Trophoblast cell (in vitro differentiated cells and primary cell): ENCODE results near the gene HSPA1L.

Experiments
- DNase-seq, 2 donors: peaks; one replicate each; pipeline ENCODE4 v3.0.0-alpha.2; 2016
- H2AFZ ChIP-seq: 2 replicates; pipeline ENCODE4 v1.6.1; 2013; ENCODE audit warnings: low read length, moderate library complexity, mild to moderate bottlenecking; ENCODE audit not compliant: insufficient read depth, poor library complexity
- H2AK5ac ChIP-seq: 2 replicates; pipeline ENCODE4 v1.6.1; 2013; ENCODE audit warnings: mild to moderate bottlenecking, low read length
- H2BK120ac ChIP-seq: 2 replicates; pipeline ENCODE4 v1.6.1; 2013; ENCODE audit warnings: low read length, mild to moderate bottlenecking, moderate library complexity; ENCODE audit not compliant: insufficient read depth, poor library complexity
- H2BK12ac ChIP-seq: 2 replicates; pipeline ENCODE4 v1.6.1; 2013; ENCODE audit warnings: mild to moderate bottlenecking, low read length, moderate library complexity
- H2BK5ac ChIP-seq: 2 replicates; pipeline ENCODE4 v1.6.1; 2013; ENCODE audit warnings: low read length, low read depth, moderate library complexity, mild to moderate bottlenecking; ENCODE audit not compliant: poor library complexity
- H3K14ac ChIP-seq: 2 replicates; pipeline ENCODE4 v1.6.1; 2013; ENCODE audit warnings: mild to moderate bottlenecking, low read length
- H3K18ac ChIP-seq: 2 replicates; pipeline ENCODE4 v1.6.1; 2013; ENCODE audit warnings: mild to moderate bottlenecking, low read length
- H3K23ac ChIP-seq: 2 replicates; pipeline ENCODE4 v1.6.1; 2013; ENCODE audit warnings: low read length
- H3K27ac ChIP-seq: 2 replicates; pipeline ENCODE4 v1.5.1; 2013; ENCODE audit warnings: low read depth, mild to moderate bottlenecking, inconsistent platforms, low read length, moderate library complexity
- H3K27me3 ChIP-seq: 2 replicates; pipeline ENCODE4 v1.6.1; 2013; ENCODE audit warnings: inconsistent platforms, mild to moderate bottlenecking, low read length, moderate library complexity; ENCODE audit not compliant: insufficient read depth
- H3K36me3 ChIP-seq, 2 experiments: 1 replicate in 1 of 2; 2 replicates in 1 of 2; pipeline ENCODE4 v1.6.1; 2013; ENCODE audit warnings: low read length in 2 of 2, mild to moderate bottlenecking in 2 of 2, moderate library complexity in 1 of 2; ENCODE audit not compliant: insufficient read depth in 2 of 2, control insufficient read depth in 1 of 2
- H3K4ac ChIP-seq: 2 replicates; pipeline ENCODE4 v1.6.1; 2013; ENCODE audit warnings: low read depth, mild to moderate bottlenecking, low read length, moderate library complexity
- H3K4me1 ChIP-seq, 2 experiments: 1 replicate in 1 of 2; 2 replicates in 1 of 2; pipeline ENCODE4 v1.6.1; 2013; ENCODE audit warnings: low read length in 2 of 2, mild to moderate bottlenecking in 2 of 2, moderate library complexity in 1 of 2; ENCODE audit not compliant: insufficient read depth in 2 of 2, control insufficient read depth in 1 of 2
- H3K4me2 ChIP-seq: 2 replicates; pipeline ENCODE4 v1.6.1; 2013; ENCODE audit warnings: inconsistent platforms, mild to moderate bottlenecking, low read length, moderate library complexity
- H3K4me3 ChIP-seq: 2 replicates; pipeline ENCODE4 v1.5.1; 2013; ENCODE audit warnings: mild to moderate bottlenecking, low read depth, low read length, inconsistent platforms
- H3K79me1 ChIP-seq: one replicate; pipeline ENCODE4 v1.6.1; 2013; ENCODE audit warnings: low read length
- H3K79me2 ChIP-seq: 2 replicates; pipeline ENCODE4 v1.6.1; 2013; ENCODE audit warnings: low read length, mild to moderate bottlenecking; ENCODE audit not compliant: control insufficient read depth, insufficient read depth, poor library complexity
- H3K9ac ChIP-seq: 2 replicates; pipeline ENCODE4 v1.6.1; 2013; ENCODE audit warnings: mild to moderate bottlenecking, low read length
- H3K9me3 ChIP-seq: 2 replicates; pipeline ENCODE4 v1.6.1; 2013; ENCODE audit warnings: low read depth, mild to moderate bottlenecking, control low read depth, inconsistent platforms, low read length; ENCODE audit not compliant: insufficient read depth
- H4K12ac ChIP-seq: 2 replicates; pipeline ENCODE4 v1.6.1; 2013; ENCODE audit warnings: low read depth, mild to moderate bottlenecking, low read length, moderate library complexity
- H4K8ac ChIP-seq: 2 replicates; pipeline ENCODE4 v1.6.1; 2013; ENCODE audit warnings: low read depth, mild to moderate bottlenecking, low read length, moderate library complexity
- H4K91ac ChIP-seq: one replicate; pipeline ENCODE4 v1.6.1; 2013; ENCODE audit warnings: low read depth, mild to moderate bottlenecking, low read length, moderate library complexity
- WGBS: extraction: QIAGEN DNeasy Blood & Tissue Kit; methylation state at CpG from one replicate; pipeline ENCODE4 v1.1.7; 2013; ENCODE audit warnings: missing lambda C conversion rate; ENCODE audit not compliant: insufficient read length, insufficient coverage; ENCODE audit errors: extremely low coverage; 5-methylcytosine and 5-hydroxymethylcytosine counted together

Gene HSPA1L

GRCh38 chr6:31778999-31779885 is 35.8 kb downstream of the HSPA1L start:
- Histone ChIP-seq H3K27ac (no peak overlapping the region), H2BK120ac (no peak overlapping the region), H3K4ac (no peak overlapping the region), H2AK5ac (no peak overlapping the region), H3K23ac (no peak overlapping the region), H3K4me3 (no peak overlapping the region), H3K27me3 (no peaks in the 10 kb centered on the region), H2BK5ac (no peak overlapping the region), H3K14ac (no peak overlapping the region), H2AFZ (no peak overlapping the region), H4K91ac (no peak overlapping the region), H3K9me3 (no peaks in the 10 kb centered on the region), H3K4me2 (no peak overlapping the region), H4K8ac (no peak overlapping the region), H3K18ac (no peak overlapping the region), H3K9ac (no peak overlapping the region), H3K36me3 (peaks cover 56 to 61% of the 10 kb centered on the region in 2 experiments), H3K79me1 (no peaks in the 10 kb centered on the region), H2BK12ac (no peak overlapping the region), H3K4me1 (peaks cover 0 to 10% of the 10 kb centered on the region in 2 experiments), H3K79me2 (no peaks in the 10 kb centered on the region), H4K12ac (no peak overlapping the region)
- no peak for DNase-seq
- WGBS = no CpG with 5 or more reads among the region's 43 CpGs

GRCh38 chr6:31778193-31778592 is 36.9 kb downstream of the HSPA1L start:
- Histone ChIP-seq H3K27me3 (no peaks in the 10 kb centered on the region), H2AK5ac (no peak overlapping the region), H3K4me2 (no peak overlapping the region), H2BK5ac (no peak overlapping the region), H3K4me3 (no peak overlapping the region), H3K79me2 (no peaks in the 10 kb centered on the region), H4K12ac (no peak overlapping the region), H3K23ac (no peak overlapping the region), H3K27ac (no peak overlapping the region), H3K9me3 (no peaks in the 10 kb centered on the region), H3K9ac (no peak overlapping the region), H2BK12ac (no peak overlapping the region), H3K79me1 (no peaks in the 10 kb centered on the region), H4K8ac (no peak overlapping the region), H3K14ac (no peak overlapping the region), H3K4me1 (peaks cover 0 to 10% of the 10 kb centered on the region in 2 experiments), H3K36me3 (peaks cover 51 to 57% of the 10 kb centered on the region in 2 experiments), H2BK120ac (no peak overlapping the region), H3K4ac (no peak overlapping the region), H4K91ac (no peak overlapping the region), H2AFZ (no peak overlapping the region), H3K18ac (no peak overlapping the region)
- no peak for DNase-seq
- WGBS = no CpG with 5 or more reads among the region's 5 CpGs

- no peak overlapping the region for H3K9ac ChIP-seq
- no peak overlapping the region for H3K14ac ChIP-seq
- H4K8ac ChIP-seq = no peak overlapping the region
- no peak overlapping the region for H4K91ac ChIP-seq
- H3K4me1 ChIP-seq = peaks cover 0 to 10% of the 10 kb centered on the region in 2 experiments
- no peak overlapping the region for H3K4ac ChIP-seq
- H3K27ac ChIP-seq = no peak overlapping the region
- no peak for DNase-seq
- H3K4me3 ChIP-seq = no peak overlapping the region
- no peak overlapping the region for H2BK5ac ChIP-seq
- no peak overlapping the region for H2AK5ac ChIP-seq
- no peak overlapping the region for H3K23ac ChIP-seq
- WGBS = no CpG with 5 or more reads among the region's 5 CpGs
- H3K9me3 ChIP-seq = no peaks in the 10 kb centered on the region
- H2BK120ac ChIP-seq = no peak overlapping the region
- H3K4me2 ChIP-seq = no peak overlapping the region
- H3K27me3 ChIP-seq = no peaks in the 10 kb centered on the region
- no peak overlapping the region for H2AFZ ChIP-seq
- H4K12ac ChIP-seq = no peak overlapping the region
- no peak overlapping the region for H2BK12ac ChIP-seq
- H3K79me1 ChIP-seq = no peaks in the 10 kb centered on the region
- H3K18ac ChIP-seq = no peak overlapping the region
- H3K36me3 ChIP-seq = peaks cover 47 to 51% of the 10 kb centered on the region in 2 experiments
- H3K79me2 ChIP-seq = no peaks in the 10 kb centered on the region
Observed at GRCh38 chr6:31777667-31778050, 37.4 kb downstream of the HSPA1L start.

GRCh38 chr6:31776989-31777666 is 38.0 kb downstream of the HSPA1L start, which contains the start of gene VWA7:
Gene VWA7 (minus strand): TSS chr6:31777328. CDS start chr6:31776779, 549 bp downstream.
- no peak within 1 kb of the TSS for H3K23ac ChIP-seq
- no peak within 1 kb of the TSS for H3K4ac ChIP-seq
- no peak within 1 kb of the TSS for H2BK12ac ChIP-seq
- H2BK120ac ChIP-seq = no peak within 1 kb of the TSS
- H2AK5ac ChIP-seq = peak within 1 kb of the TSS; percentile 45
- no peak within 1 kb of the TSS for H4K8ac ChIP-seq
- peak within 1 kb of the TSS; percentile 12 for H2AFZ ChIP-seq
- H3K79me2 ChIP-seq = no peaks in the 10 kb centered on the region
- H3K36me3 ChIP-seq = peaks cover 42 to 46% of the 10 kb centered on the region in 2 experiments
- H3K4me1 ChIP-seq = peaks cover 0 to 10% of the 10 kb centered on the region in 2 experiments
- H4K12ac ChIP-seq = no peak within 1 kb of the TSS
- peak within 1 kb of the TSS; percentile 21 for H4K91ac ChIP-seq
- no peaks in the 10 kb centered on the region for H3K27me3 ChIP-seq
- no peaks in the 10 kb centered on the region for H3K79me1 ChIP-seq
- no CpG with 5 or more reads among the region's 15 CpGs for WGBS
- peak within 1 kb of the TSS; percentile 4 for H3K4me2 ChIP-seq
- peak; percentile 33 to 48 for DNase-seq
- H3K9me3 ChIP-seq = no peaks in the 10 kb centered on the region
- H2BK5ac ChIP-seq = no peak within 1 kb of the TSS
- H3K4me3 ChIP-seq = no peak within 1 kb of the TSS
- no peak within 1 kb of the TSS for H3K14ac ChIP-seq
- no peak within 1 kb of the TSS for H3K9ac ChIP-seq
- no peak within 1 kb of the TSS for H3K27ac ChIP-seq
- no peak within 1 kb of the TSS for H3K18ac ChIP-seq
